Tibial nerve (tissue), 4 donors: ENCODE results near the gene TAB2. TPM values are rescaled to one million over a fixed set of nuclear protein-coding genes. Genes with fewer than 3 reads are reported as not detected.

Experiments used
- DNase-seq, 2 donors: peaks; one replicate each; pipeline ENCODE4 v3.0.0-alpha.2; 2019; ENCODE audit warnings: low spot score in 2 of 2
- H3K27ac ChIP-seq, 4 donors: fragments of 200-600 bp; sonication (generic) in 3 of 4; one replicate each; pipeline ENCODE4 v1.5.1; 2017 to 2019; ENCODE audit warnings: mild to moderate bottlenecking in 1 of 4
- H3K27me3 ChIP-seq, 2 donors: fragments of 200-600 bp; sonication (generic) in 1 of 2; one replicate each; pipeline versions ENCODE4 v1.5.1 to v1.6.0; 2017 to 2019
- H3K36me3 ChIP-seq, 3 donors: fragments of 200-600 bp; sonication (generic); one replicate each; pipeline ENCODE4 v1.5.1; 2018 to 2019
- H3K4me1 ChIP-seq, 4 donors: fragments of 200-600 bp; sonication (generic) in 3 of 4; one replicate each; pipeline ENCODE4 v1.5.1; 2017 to 2019
- H3K4me3 ChIP-seq, 4 donors: fragments of 200-600 bp; sonication (generic) in 3 of 4; one replicate each; pipeline ENCODE4 v1.5.1; 2017 to 2019; ENCODE audit warnings: mild to moderate bottlenecking in 1 of 4, moderate library complexity in 1 of 4
- H3K9me3 ChIP-seq, 4 donors: fragments of 200-600 bp; sonication (generic) in 3 of 4; one replicate each; pipeline ENCODE4 v1.5.1; 2017 to 2019
- CTCF ChIP-seq, 5 experiments: fragments of 200-600 bp in 3 of 5; fragments of 450-650 bp in 2 of 5; sonication (generic) in 3 of 5; IDR thresholded peaks; one replicate each; pipeline ENCODE4 v1.5.1; 2016 to 2019; ENCODE audit warnings: antibody characterized with exemption in 5 of 5, mild to moderate bottlenecking in 3 of 5, moderate library complexity in 2 of 5
- EP300 ChIP-seq, 2 donors: sonication (generic); formaldehyde crosslinking; IDR thresholded peaks; one replicate each; pipeline ENCODE4 v1.6.1; 2017; ENCODE audit warnings: antibody characterized with exemption in 2 of 2, mild to moderate bottlenecking in 1 of 2
- POLR2A ChIP-seq, 2 donors: fragments of 450-650 bp; IDR thresholded peaks; one replicate each; pipeline ENCODE4 v1.6.1; 2017; ENCODE audit warnings: antibody characterized with exemption in 2 of 2, mild to moderate bottlenecking in 2 of 2, moderate library complexity in 2 of 2
- WGBS, 2 donors: methylation state at CpG; one replicate each; pipeline ENCODE4 v1.1.5; 2018; 5-methylcytosine and 5-hydroxymethylcytosine counted together
- total RNA-seq, 4 donors: library from RNA; depleted of rRNA; stranded (reverse); fragments of >200 nt; gene quantifications; one replicate each; pipeline ENCODE4 v1.1.0, GENCODE V29; 2016

The TAB2 gene
- total RNA-seq, 4 donors from 2014 or later, result 57.5 to 101 (median 74.7) TPM

- Histone ChIP-seq H3K4me1 (peaks cover 0 to 6% (median 0%) of the 10 kb centered on the region in 4 donors), H3K27ac (no peak overlapping the region), H3K4me3 (no peak overlapping the region), H3K9me3 (no peaks in the 10 kb centered on the region), H3K36me3 (peaks cover 0 to 46% (median 4%) of the 10 kb centered on the region in 3 donors), H3K27me3 (no peaks in the 10 kb centered on the region)
- no peak for DNase-seq
- TF ChIP-seq POLR2A (IDR thresholded peaks at IDR 0.05) (no peak), CTCF (IDR thresholded peaks at IDR 0.05) (no peak), EP300 (IDR thresholded peaks at IDR 0.05) (no peak)
- WGBS, 2 donors, result 91 to 96% methylated on average over 3 of the region's 3 CpGs
Measured at GRCh38 chr6:149409617-149410016, 92.1 kb downstream of the TAB2 start.

GRCh38 chr6:149410557-149410956 lies 93.0 kb downstream of the TAB2 start:
- peaks cover 0 to 6% (median 0%) of the 10 kb centered on the region in 4 donors for H3K4me1 ChIP-seq
- TF ChIP-seq CTCF (IDR thresholded peaks at IDR 0.05) (no peak), EP300 (IDR thresholded peaks at IDR 0.05) (no peak), POLR2A (IDR thresholded peaks at IDR 0.05) (no peak)
- no peaks in the 10 kb centered on the region for H3K27me3 ChIP-seq
- H3K4me3 ChIP-seq, result no peak overlapping the region
- H3K27ac ChIP-seq, result no peak overlapping the region
- DNase-seq, result no peak
- peaks cover 0 to 51% (median 4%) of the 10 kb centered on the region in 3 donors for H3K36me3 ChIP-seq
- no peaks in the 10 kb centered on the region for H3K9me3 ChIP-seq

GRCh38 chr6:149414009-149414408 lies 96.5 kb downstream of the TAB2 start:
- DNase-seq, result no peak
- Histone ChIP-seq H3K4me1 (peaks cover 0 to 4% (median 0%) of the 10 kb centered on the region in 4 donors), H3K27me3 (no peaks in the 10 kb centered on the region), H3K9me3 (no peaks in the 10 kb centered on the region), H3K36me3 (peaks cover 0 to 41% (median 4%) of the 10 kb centered on the region in 3 donors), H3K27ac (no peak overlapping the region), H3K4me3 (no peak overlapping the region)
- WGBS, 2 donors, result 80 to 81% methylated on average over 4 of the region's 4 CpGs
- TF ChIP-seq CTCF (IDR thresholded peaks at IDR 0.05) (no peak), EP300 (IDR thresholded peaks at IDR 0.05) (no peak), POLR2A (IDR thresholded peaks at IDR 0.05) (no peak)

DNA sequence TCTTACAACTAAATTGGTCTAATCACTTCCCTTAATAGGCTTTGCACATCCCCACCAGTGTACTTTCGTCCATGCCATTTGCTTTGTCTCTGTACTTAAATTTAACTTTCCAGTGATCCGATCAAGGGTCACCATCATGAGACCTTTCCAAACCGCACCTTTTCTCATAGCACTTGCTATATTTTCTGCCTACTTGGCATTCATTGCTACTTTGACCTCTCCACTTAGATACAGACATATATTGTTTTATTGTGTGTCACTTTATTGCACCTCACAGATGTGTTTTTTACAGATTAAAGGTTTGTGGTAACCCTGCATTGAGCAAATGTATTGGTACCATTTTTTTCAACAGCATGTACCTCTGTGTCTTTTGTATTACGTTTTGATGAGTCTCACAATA lies 97.3 kb downstream of the TAB2 start:
- Histone ChIP-seq H3K36me3 (peaks cover 0 to 33% (median 4%) of the 10 kb centered on the region in 3 donors), H3K4me1 (no peaks in the 10 kb centered on the region), H3K4me3 (no peak overlapping the region), H3K9me3 (no peaks in the 10 kb centered on the region), H3K27ac (no peak overlapping the region), H3K27me3 (no peaks in the 10 kb centered on the region)
- 92 to 96% methylated on average over 4 of the region's 4 CpGs for WGBS, 2 donors
- no peak for TF ChIP-seq POLR2A (IDR thresholded peaks at IDR 0.05)
- TF ChIP-seq CTCF (IDR thresholded peaks at IDR 0.05), result no peak
- TF ChIP-seq EP300 (IDR thresholded peaks at IDR 0.05), result no peak
- no peak for DNase-seq

- no peaks in the 10 kb centered on the region for H3K27me3 ChIP-seq
- no peaks in the 10 kb centered on the region for H3K9me3 ChIP-seq
- WGBS, 2 donors, result 90 to 93% methylated on average over 13 of the region's 13 CpGs
- no peak for DNase-seq
- H3K4me1 ChIP-seq, result peaks cover 0 to 11% (median 3%) of the 10 kb centered on the region in 4 donors
- TF ChIP-seq POLR2A (IDR thresholded peaks at IDR 0.05) (no peak), EP300 (IDR thresholded peaks at IDR 0.05) (no peak), CTCF (IDR thresholded peaks at IDR 0.05) (no peak)
- H3K27ac ChIP-seq, result no peak overlapping the region
- H3K4me3 ChIP-seq, result no peak overlapping the region
- peaks cover 0 to 8% (median 0%) of the 10 kb centered on the region in 3 donors for H3K36me3 ChIP-seq
Measured at GRCh38 chr6:149419696-149420404, 102.3 kb downstream of the TAB2 start.
